SKM-1 (cell line): ENCODE data around the gene CST5.
"Not testable (repeated sequence)": the region's sequence is repeated elsewhere in the genome, so short reads cannot be mapped to it uniquely, and the experiment has no call there.

ENCODE experiments used
- DNase-seq: peaks from one replicate; lab custom pipeline; 2025; ENCODE audit not compliant: unreplicated experiment; lab: John Stamatoyannopoulos, UW

CST5 gene

GRCh38 chr20:23856736-23857135 lies 22.8 kb downstream of the CST5 start:
- no peak for DNase-seq

DNA sequence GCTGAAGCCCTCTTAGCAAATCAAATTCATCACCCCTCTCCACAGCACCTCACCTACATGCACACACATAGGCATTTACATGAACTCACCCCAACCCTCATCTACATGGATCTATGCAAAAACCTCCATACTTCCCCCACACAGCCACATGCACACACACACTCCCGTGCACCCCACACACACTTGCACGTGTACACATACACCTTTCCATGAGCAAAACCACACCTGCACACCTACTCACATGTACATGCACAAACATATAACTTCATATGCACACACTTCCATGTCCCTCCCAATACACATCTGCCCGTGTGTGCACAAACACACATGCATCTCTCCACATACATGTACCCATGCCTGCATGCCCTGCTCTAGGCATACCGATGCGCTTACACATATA lies 23.3 kb downstream of the CST5 start:
- no peak for DNase-seq

DNA sequence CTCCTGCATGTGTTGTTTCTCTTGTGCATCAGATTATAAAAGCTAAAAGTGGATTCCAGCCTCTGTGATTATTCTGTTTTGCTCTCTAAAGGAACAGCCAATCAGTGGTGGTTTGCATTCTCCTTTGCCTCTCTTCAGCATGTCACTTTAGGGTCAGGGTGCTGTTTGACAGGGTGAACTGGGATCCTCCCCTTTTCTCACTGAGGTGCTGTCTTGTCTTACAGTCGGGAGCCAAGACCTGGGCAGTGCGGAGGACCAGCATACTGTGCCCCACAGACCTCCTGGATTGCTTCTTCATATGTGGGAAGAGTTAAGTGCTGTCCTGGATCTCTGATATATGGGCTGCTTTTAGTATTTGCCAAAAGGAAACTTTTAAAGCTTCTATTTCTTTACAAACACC lies 37.9 kb downstream of the CST5 start:
- DNase-seq, result no peak

DNA sequence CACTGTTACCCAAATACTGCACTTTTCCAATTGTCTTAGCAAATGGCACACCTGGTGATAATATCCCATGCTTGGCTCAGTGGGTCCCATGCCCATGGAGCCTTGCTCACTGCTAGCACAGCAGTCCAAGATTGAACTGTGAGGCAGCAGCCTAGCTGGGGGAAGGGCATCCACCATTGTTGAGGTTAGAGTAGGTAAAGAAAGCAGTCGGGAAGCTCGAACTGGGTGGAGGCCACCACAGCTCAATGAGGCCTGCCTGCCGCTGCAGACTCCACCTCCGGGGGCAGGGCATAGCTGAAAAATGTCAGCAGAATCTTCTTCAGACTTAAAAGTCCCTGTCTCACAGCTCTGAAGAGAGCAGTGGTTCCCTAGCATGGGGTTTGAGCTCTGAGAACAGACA lies 43.8 kb downstream of the CST5 start:
- DNase-seq, result no peak

- no peak for DNase-seq
Observed at GRCh38 chr20:23832775-23833513, 46.6 kb downstream of the CST5 start.

DNA sequence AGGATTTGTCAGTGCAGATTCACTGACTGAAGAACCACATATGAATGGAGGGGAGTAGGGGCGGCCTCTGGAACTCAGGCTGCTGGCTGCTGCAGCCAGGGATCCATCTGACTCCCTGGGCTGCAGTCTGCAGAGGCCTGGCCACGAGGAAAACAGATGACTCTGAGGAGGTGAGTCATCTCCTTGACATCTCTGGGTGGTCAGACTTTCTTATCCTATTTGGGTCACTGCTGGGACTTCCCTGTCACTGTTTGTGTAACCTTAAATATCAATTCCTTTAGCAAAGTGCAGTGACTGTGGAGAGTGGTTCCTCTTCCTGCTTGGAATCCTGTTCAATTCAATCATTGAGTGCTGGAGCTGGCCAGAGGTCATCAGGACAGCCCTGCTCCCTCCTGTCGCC lies 47.6 kb downstream of the CST5 start:
- DNase-seq, result not testable (repeated sequence)

DNA sequence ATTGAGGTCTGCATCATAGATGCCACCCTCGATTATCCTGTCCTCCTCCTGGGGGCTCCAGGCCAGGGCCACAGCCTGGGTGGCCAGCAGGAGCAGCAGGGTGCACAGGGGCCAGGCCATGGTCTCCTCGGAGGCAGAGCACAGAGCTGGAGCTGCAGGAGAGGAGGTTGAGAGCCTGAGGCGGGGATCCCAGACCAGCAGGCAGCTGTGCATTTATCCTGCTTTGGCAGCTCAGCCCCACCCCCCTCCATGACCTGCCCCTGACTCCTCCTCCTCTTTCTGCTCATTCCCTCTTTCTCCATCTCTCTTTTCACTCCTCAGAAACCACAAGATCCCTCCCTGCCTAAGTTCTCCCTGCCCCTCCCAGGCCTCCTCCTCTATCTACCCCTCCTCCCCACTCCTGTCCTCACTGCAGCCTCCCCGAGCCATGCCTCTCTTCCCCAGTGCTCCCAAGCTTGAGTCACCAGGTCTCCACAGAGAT lies 53.0 kb downstream of the CST5 start, which contains the start of gene CST2:
CST2 (minus strand) TSS at position 189 of the 481 bp plus-strand sequence; CDS start at position 120, 69 bp downstream.
- DNase-seq, result no peak
